ENCODE measurements around the gene EPRS1.

EPRS1 gene

GRCh38 chr1:220032911-220033310 lies 13.4 kb downstream of the EPRS1 start:
- Histone ChIP-seq H3K9me2 (replicated peaks; ENCODE audit: control insufficient read depth, low read length) (no peaks in the 10 kb centered on the region), H3F3A (ENCODE audit: control insufficient read depth, insufficient read depth) (no peaks in the 10 kb centered on the region), H3K79me2 (ENCODE audit: control insufficient read depth, low read length) (peaks cover 40% of the 10 kb centered on the region), H3K4me3 (ENCODE audit: low read length) (no peak overlapping the region), H3K27ac (ENCODE audit: low read depth, low read length) (no peak overlapping the region), H3K36me3 (ENCODE audit: control insufficient read depth, low read length) (peaks cover 80% of the 10 kb centered on the region), H3K9me3 (ENCODE audit: control insufficient read depth, insufficient read depth, low read length) (no peaks in the 10 kb centered on the region), H3K27me3 (ENCODE audit: control insufficient read depth, low read length) (no peaks in the 10 kb centered on the region), H3K4me2 (ENCODE audit: low read length) (no peak overlapping the region), H3K4me1 (ENCODE audit: control insufficient read depth, low read length) (no peaks in the 10 kb centered on the region), H4K20me1 (ENCODE audit: control insufficient read depth, insufficient read depth, low read depth, low read length) (no peaks in the 10 kb centered on the region)
- no peak for TF ChIP-seq EZH2phosphoT487 (IDR thresholded peaks at IDR 0.05; ENCODE audit: borderline replicate concordance, low read length)
- TF ChIP-seq, protein P1, sequence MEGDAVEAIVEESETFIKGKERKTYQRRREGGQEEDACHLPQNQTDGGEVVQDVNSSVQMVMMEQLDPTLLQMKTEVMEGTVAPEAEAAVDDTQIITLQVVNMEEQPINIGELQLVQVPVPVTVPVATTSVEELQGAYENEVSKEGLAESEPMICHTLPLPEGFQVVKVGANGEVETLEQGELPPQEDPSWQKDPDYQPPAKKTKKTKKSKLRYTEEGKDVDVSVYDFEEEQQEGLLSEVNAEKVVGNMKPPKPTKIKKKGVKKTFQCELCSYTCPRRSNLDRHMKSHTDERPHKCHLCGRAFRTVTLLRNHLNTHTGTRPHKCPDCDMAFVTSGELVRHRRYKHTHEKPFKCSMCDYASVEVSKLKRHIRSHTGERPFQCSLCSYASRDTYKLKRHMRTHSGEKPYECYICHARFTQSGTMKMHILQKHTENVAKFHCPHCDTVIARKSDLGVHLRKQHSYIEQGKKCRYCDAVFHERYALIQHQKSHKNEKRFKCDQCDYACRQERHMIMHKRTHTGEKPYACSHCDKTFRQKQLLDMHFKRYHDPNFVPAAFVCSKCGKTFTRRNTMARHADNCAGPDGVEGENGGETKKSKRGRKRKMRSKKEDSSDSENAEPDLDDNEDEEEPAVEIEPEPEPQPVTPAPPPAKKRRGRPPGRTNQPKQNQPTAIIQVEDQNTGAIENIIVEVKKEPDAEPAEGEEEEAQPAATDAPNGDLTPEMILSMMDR (IDR thresholded peaks at IDR 0.05; ENCODE audit: low read depth, low read length, poor library complexity, severe bottlenecking), result no peak

- H3K4me1 ChIP-seq (ENCODE audit: control insufficient read depth, low read length), result no peaks in the 10 kb centered on the region
- peaks cover 70% of the 10 kb centered on the region for H3K36me3 ChIP-seq (ENCODE audit: control insufficient read depth, low read length)
- H3K4me2 ChIP-seq (ENCODE audit: low read length), result no peak overlapping the region
- H3K9me2 ChIP-seq (replicated peaks; ENCODE audit: control insufficient read depth, low read length), result no peaks in the 10 kb centered on the region
- no peaks in the 10 kb centered on the region for H3K27me3 ChIP-seq (ENCODE audit: control insufficient read depth, low read length)
- no peaks in the 10 kb centered on the region for H4K20me1 ChIP-seq (ENCODE audit: control insufficient read depth, insufficient read depth, low read depth, low read length)
- no peaks in the 10 kb centered on the region for H3K9me3 ChIP-seq (ENCODE audit: control insufficient read depth, insufficient read depth, low read length)
- H3K27ac ChIP-seq (ENCODE audit: low read depth, low read length), result no peak overlapping the region
- no peaks in the 10 kb centered on the region for H3F3A ChIP-seq (ENCODE audit: control insufficient read depth, insufficient read depth)
- H3K79me2 ChIP-seq (ENCODE audit: control insufficient read depth, low read length), result peaks cover 23% of the 10 kb centered on the region
- TF ChIP-seq, protein P1 (IDR thresholded peaks at IDR 0.05; ENCODE audit: low read depth, low read length, poor library complexity, severe bottlenecking), result no peak
- TF ChIP-seq EZH2phosphoT487 (IDR thresholded peaks at IDR 0.05; ENCODE audit: borderline replicate concordance, low read length), result no peak
- no peak overlapping the region for H3K4me3 ChIP-seq (ENCODE audit: low read length)
Measured at GRCh38 chr1:220031287-220031686, 15.0 kb downstream of the EPRS1 start.

DNA sequence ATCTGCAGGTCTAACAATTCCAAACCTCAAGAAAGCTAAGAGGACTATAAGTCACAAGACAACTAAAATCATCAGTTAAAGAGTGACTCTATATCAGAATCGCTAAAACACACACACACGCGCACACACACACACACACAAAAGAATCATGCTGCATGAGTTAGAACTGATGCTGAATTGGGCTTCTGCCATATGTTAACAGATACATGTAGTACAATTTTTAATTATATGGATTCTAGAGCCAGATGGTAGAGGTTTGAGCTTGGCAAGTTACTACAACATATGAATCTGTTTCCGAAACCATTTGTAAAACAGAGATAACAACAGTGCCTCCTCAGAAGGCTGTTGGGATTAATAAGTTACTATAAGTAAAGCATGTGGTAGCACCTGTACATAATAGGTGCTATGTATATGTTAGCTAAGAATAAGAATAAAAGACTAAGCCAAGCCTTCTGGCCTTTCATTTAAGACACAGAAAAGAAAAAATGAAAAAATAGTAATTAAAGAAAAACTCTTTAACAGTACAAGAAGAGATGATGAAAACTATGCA lies 17.9 kb downstream of the EPRS1 start:
- Histone ChIP-seq H3K27me3 (ENCODE audit: control insufficient read depth, low read length) (no peaks in the 10 kb centered on the region), H3K4me3 (ENCODE audit: low read length) (no peak overlapping the region), H3K9me2 (replicated peaks; ENCODE audit: control insufficient read depth, low read length) (no peaks in the 10 kb centered on the region), H3K4me1 (ENCODE audit: control insufficient read depth, low read length) (no peaks in the 10 kb centered on the region), H3K27ac (ENCODE audit: low read depth, low read length) (no peak overlapping the region), H3K79me2 (ENCODE audit: control insufficient read depth, low read length) (no peaks in the 10 kb centered on the region), H4K20me1 (ENCODE audit: control insufficient read depth, insufficient read depth, low read depth, low read length) (no peaks in the 10 kb centered on the region), H3K9me3 (ENCODE audit: control insufficient read depth, insufficient read depth, low read length) (no peaks in the 10 kb centered on the region), H3K36me3 (ENCODE audit: control insufficient read depth, low read length) (peaks cover 74% of the 10 kb centered on the region), H3K4me2 (ENCODE audit: low read length) (no peak overlapping the region), H3F3A (ENCODE audit: control insufficient read depth, insufficient read depth) (no peaks in the 10 kb centered on the region)
- no peak for TF ChIP-seq EZH2phosphoT487 (IDR thresholded peaks at IDR 0.05; ENCODE audit: borderline replicate concordance, low read length)
- TF ChIP-seq, protein P1 (IDR thresholded peaks at IDR 0.05; ENCODE audit: low read depth, low read length, poor library complexity, severe bottlenecking), result no peak
